HepG2 (cell line): Measurements from ENCODE around the gene MEF2B. TPM values are rescaled to one million over a fixed set of nuclear protein-coding genes. Genes with fewer than 3 reads are reported as not detected.

Experiments
- CAMTA2 ChIP-seq: sonication (generic); formaldehyde crosslinking; IDR thresholded peaks from 2 replicates; pipeline ENCODE4 v1.4.0; 2020; ENCODE audit warnings: mild to moderate bottlenecking, missing genetic modification reagents, borderline replicate concordance
- GFI1 ChIP-seq: sonication (generic); formaldehyde crosslinking; IDR thresholded peaks from 2 replicates; pipeline ENCODE4 v1.5.0; 2020; ENCODE audit warnings: missing genetic modification reagents, mild to moderate bottlenecking, borderline replicate concordance
- GTF2F1 ChIP-seq: fragments of 150-350 bp; IDR thresholded peaks from 2 replicates; pipeline ENCODE4 v1.6.1; 2014; ENCODE audit warnings: low read length
- HMG20B ChIP-seq: conservative IDR thresholded peaks from 2 replicates; pipeline ENCODE4 v1.6.1; 2016; ENCODE audit warnings: missing genetic modification reagents, missing compliant biosample characterization
- HOXA9 ChIP-seq: sonication (generic); formaldehyde crosslinking; IDR thresholded peaks from 2 replicates; pipeline ENCODE4 v1.8.1; 2022; ENCODE audit warnings: missing genetic modification reagents, mild to moderate bottlenecking, moderate library complexity, borderline replicate concordance
- MTA1 ChIP-seq: sonication (generic); formaldehyde crosslinking; IDR thresholded peaks from 2 replicates; pipeline ENCODE4 v1.4.0; 2020; ENCODE audit warnings: missing genetic modification reagents, mild to moderate bottlenecking, borderline replicate concordance
- NR2C2 ChIP-seq: sonication (generic); formaldehyde crosslinking; IDR thresholded peaks from 2 replicates; pipeline ENCODE4 v1.4.0; 2020; ENCODE audit warnings: missing genetic modification reagents, mild to moderate bottlenecking, moderate library complexity, borderline replicate concordance
- RARA ChIP-seq: IDR thresholded peaks from 2 replicates; pipeline ENCODE4 v1.6.1; 2016; ENCODE audit warnings: missing genetic modification reagents, missing compliant biosample characterization
- SP1 ChIP-seq, 2 experiments: fragments of 450-650 bp in 1 of 2; sonication (generic) in 1 of 2; formaldehyde crosslinking in 1 of 2; IDR thresholded peaks; 2 replicates each; pipeline versions ENCODE4 v1.4.0 to v1.6.1; 2016 to 2020; ENCODE audit warnings: missing genetic modification reagents in 1 of 2
- ZFP91 ChIP-seq: sonication (generic); formaldehyde crosslinking; IDR thresholded peaks from 2 replicates; pipeline ENCODE4 v1.9.0; 2022; ENCODE audit warnings: missing genetic modification reagents, mild to moderate bottlenecking, borderline replicate concordance
- ZNF260 ChIP-seq: sonication (generic); formaldehyde crosslinking; IDR thresholded peaks from 2 replicates; pipeline ENCODE4 v1.4.0; 2020; ENCODE audit warnings: missing genetic modification reagents, low read depth, mild to moderate bottlenecking, borderline replicate concordance
- ZNF263 ChIP-seq: sonication (generic); formaldehyde crosslinking; IDR thresholded peaks from 2 replicates; pipeline ENCODE4 v1.4.0; 2020; ENCODE audit warnings: missing genetic modification reagents
- ZNF33A ChIP-seq: sonication (generic); formaldehyde crosslinking; IDR thresholded peaks from 2 replicates; pipeline ENCODE4 v1.5.1; 2020; ENCODE audit warnings: missing genetic modification reagents, mild to moderate bottlenecking, moderate library complexity, borderline replicate concordance
- ZNF430 ChIP-seq: sonication (generic); formaldehyde crosslinking; IDR thresholded peaks from 2 replicates; pipeline ENCODE4 v1.9.0; 2021; ENCODE audit warnings: mild to moderate bottlenecking, missing genetic modification reagents
- ZNF431 ChIP-seq: sonication (generic); formaldehyde crosslinking; IDR thresholded peaks from 2 replicates; pipeline ENCODE4 v1.9.0; 2022; ENCODE audit warnings: missing genetic modification reagents, low read depth, mild to moderate bottlenecking, borderline replicate concordance
- ZNF510 ChIP-seq: sonication (generic); formaldehyde crosslinking; IDR thresholded peaks from 2 replicates; pipeline ENCODE4 v1.4.0; 2020; ENCODE audit warnings: low read depth, mild to moderate bottlenecking, missing genetic modification reagents
- ZNF557 ChIP-seq: sonication (generic); formaldehyde crosslinking; IDR thresholded peaks from 2 replicates; pipeline ENCODE4 v1.4.0; 2020; ENCODE audit warnings: missing genetic modification reagents
- ZNF570 ChIP-seq: sonication (generic); formaldehyde crosslinking; IDR thresholded peaks from 2 replicates; pipeline ENCODE4 v1.4.0; 2020; ENCODE audit warnings: mild to moderate bottlenecking, missing genetic modification reagents, borderline replicate concordance
- ZNF619 ChIP-seq: sonication (generic); formaldehyde crosslinking; IDR thresholded peaks from 2 replicates; pipeline ENCODE4 v1.4.0; 2020; ENCODE audit warnings: mild to moderate bottlenecking, missing genetic modification reagents
- ZNF678 ChIP-seq: sonication (generic); formaldehyde crosslinking; IDR thresholded peaks from 2 replicates; pipeline ENCODE4 v1.4.0; 2020; ENCODE audit warnings: mild to moderate bottlenecking, missing genetic modification reagents
- ZSCAN25 ChIP-seq: sonication (generic); formaldehyde crosslinking; IDR thresholded peaks from 2 replicates; pipeline ENCODE4 v1.8.0; 2022; ENCODE audit warnings: mild to moderate bottlenecking, missing genetic modification reagents
- polyA plus RNA-seq, 8 experiments: library from polyadenylated mRNA; depleted of rRNA in 3 of 8; stranded (reverse) in 7 of 8; unstranded in 1 of 8; fragments of >200 nt; fragmentation: Illumina TruSeq in 4 of 8; extraction: Trizol in 4 of 8; gene quantifications; 2 replicates each; pipeline versions ENCODE4 v1.2.1 to v1.2.3, GENCODE V29; 2011 to 2016; ENCODE audit warnings: low read depth in 4 of 8, missing spikeins in 1 of 8, mixed read lengths in 1 of 8; ENCODE audit not compliant: insufficient read depth in 1 of 8
- total RNA-seq, 5 experiments: library from RNA; depleted of rRNA; stranded (reverse); fragments of >200 nt; fragmentation: Illumina TruSeq; extraction: Trizol; gene quantifications; 2 replicates each; pipeline ENCODE4 v1.2.3, GENCODE V29; 2016; ENCODE audit warnings: low read depth in 1 of 5
- TF ChIP-seq, protein P1 (sequence below): IDR thresholded peaks from 2 replicates; pipeline ENCODE4 v1.6.1; 2016; ENCODE audit warnings: missing compliant biosample characterization, missing genetic modification reagents, borderline replicate concordance
- TF ChIP-seq, protein P2 (sequence below): sonication (generic); formaldehyde crosslinking; IDR thresholded peaks from 2 replicates; pipeline ENCODE4 v1.5.0; 2020; ENCODE audit warnings: mild to moderate bottlenecking, missing genetic modification reagents

Gene MEF2B
- total and polyA plus RNA-seq, 2 of the 13 experiments (the other 11 are each of a cell fraction or from before 2014, with no cell fraction given): 1.2 to 1.7 TPM

DNA sequence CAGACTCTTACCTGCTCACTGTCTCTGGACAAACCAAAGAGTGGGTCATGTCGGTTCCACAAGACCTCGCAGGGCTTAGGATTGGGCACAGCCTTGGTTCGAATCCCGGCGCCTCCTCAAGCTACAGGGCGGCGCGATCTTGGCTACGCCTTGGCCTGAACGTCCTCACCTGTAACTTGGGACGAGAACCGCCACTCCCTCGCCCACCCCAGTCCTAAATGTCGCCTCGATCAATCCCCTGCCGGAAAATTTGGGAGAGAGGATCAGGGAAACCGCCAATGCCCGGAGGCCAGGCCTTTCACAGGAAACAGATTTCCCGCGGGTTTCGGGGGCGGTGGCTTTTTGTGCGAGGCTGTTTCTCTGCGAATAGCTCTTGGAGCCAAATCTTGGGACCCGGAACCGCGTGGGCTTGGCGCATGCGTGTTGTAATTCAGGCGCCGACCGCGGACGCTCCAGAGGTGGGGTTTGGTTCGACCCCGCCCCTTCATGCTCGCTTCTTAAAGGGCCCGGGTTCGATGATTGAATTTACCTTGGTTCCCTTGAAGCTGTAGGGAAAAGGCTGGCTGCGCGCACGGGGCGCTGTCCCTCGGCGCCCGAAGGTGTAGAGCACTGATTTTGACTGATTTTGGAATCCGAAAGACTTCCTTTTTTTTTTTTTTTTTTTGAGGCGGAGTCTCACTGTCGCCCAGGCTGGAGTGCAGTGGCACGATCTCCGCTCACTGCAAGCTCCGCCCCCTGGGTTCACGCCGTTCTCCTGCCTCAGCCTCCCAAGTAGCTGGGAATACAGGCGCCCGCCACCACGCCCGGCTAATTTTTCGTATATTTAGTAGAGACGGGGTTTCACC is 33.2 kb upstream of the MEF2B start, which contains the start of gene NR2C2AP (continued):
- TF ChIP-seq, protein P1, sequence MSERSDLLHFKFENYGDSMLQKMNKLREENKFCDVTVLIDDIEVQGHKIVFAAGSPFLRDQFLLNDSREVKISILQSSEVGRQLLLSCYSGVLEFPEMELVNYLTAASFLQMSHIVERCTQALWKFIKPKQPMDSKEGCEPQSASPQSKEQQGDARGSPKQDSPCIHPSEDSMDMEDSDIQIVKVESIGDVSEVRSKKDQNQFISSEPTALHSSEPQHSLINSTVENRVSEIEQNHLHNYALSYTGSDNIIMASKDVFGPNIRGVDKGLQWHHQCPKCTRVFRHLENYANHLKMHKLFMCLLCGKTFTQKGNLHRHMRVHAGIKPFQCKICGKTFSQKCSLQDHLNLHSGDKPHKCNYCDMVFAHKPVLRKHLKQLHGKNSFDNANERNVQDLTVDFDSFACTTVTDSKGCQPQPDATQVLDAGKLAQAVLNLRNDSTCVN (CRISPR knock-in tag): no peak
- TF ChIP-seq MTA1 (no peak), ZNF510 (CRISPR knock-in tag) (no peak), ZNF260 (no peak), NR2C2 (CRISPR knock-in tag) (no peak), ZNF678 (no peak), HMG20B (CRISPR knock-in tag) (no peak), ZFP91 (peak; percentile 99), SP1 (IDR thresholded peaks at IDR 0.05) (no peak), SP1 (CRISPR knock-in tag; IDR thresholded peaks at IDR 0.05) (peak; percentile 13; the same call in 1 of the 2 replicates), CAMTA2 (no peak), ZNF570 (CRISPR knock-in tag) (no peak), ZNF33A (CRISPR knock-in tag) (no peak), ZNF557 (CRISPR knock-in tag) (no peak), ZNF619 (CRISPR knock-in tag) (no peak), GTF2F1 (no peak), ZNF431 (CRISPR knock-in tag) (no peak), ZSCAN25 (CRISPR knock-in tag) (no peak; the same call in 1 of the 2 replicates), HOXA9 (CRISPR knock-in tag) (no peak), ZNF263 (CRISPR knock-in tag) (0 out of 2 replicates have a peak, but pooled peaks have one; percentile 17), ZNF430 (CRISPR knock-in tag) (0 out of 2 replicates have a peak, but pooled peaks have one; percentile 15), RARA (CRISPR knock-in tag) (no peak), GFI1 (CRISPR knock-in tag) (0 out of 2 replicates have a peak, but pooled peaks have one; percentile 13)
- TF ChIP-seq, protein P2, sequence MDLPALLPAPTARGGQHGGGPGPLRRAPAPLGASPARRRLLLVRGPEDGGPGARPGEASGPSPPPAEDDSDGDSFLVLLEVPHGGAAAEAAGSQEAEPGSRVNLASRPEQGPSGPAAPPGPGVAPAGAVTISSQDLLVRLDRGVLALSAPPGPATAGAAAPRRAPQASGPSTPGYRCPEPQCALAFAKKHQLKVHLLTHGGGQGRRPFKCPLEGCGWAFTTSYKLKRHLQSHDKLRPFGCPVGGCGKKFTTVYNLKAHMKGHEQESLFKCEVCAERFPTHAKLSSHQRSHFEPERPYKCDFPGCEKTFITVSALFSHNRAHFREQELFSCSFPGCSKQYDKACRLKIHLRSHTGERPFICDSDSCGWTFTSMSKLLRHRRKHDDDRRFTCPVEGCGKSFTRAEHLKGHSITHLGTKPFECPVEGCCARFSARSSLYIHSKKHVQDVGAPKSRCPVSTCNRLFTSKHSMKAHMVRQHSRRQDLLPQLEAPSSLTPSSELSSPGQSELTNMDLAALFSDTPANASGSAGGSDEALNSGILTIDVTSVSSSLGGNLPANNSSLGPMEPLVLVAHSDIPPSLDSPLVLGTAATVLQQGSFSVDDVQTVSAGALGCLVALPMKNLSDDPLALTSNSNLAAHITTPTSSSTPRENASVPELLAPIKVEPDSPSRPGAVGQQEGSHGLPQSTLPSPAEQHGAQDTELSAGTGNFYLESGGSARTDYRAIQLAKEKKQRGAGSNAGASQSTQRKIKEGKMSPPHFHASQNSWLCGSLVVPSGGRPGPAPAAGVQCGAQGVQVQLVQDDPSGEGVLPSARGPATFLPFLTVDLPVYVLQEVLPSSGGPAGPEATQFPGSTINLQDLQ (CRISPR knock-in tag): no peak
